GM13977 (cell line): ENCODE results near the gene HTR4.
"Not testable (repeated sequence)": the region's sequence is repeated elsewhere in the genome, so short reads cannot be mapped to it uniquely, and the experiment has no call there.

Source experiments
- DNase-seq: peaks from one replicate; pipeline ENCODE4 v3.0.0; 2012; ENCODE audit warnings: low spot score
- in situ Hi-C: fragments of 300-500 bp; cut with MboI; formaldehyde crosslinking; loops from one replicate; pipeline ENCODE4 v1.12.0; 2022; ENCODE audit warnings: low sequenced_read_pairs, low pct_unique_long_range_greater_than_20kb, mixed read lengths, inconsistent platforms; ENCODE audit not compliant: unreplicated experiment
- TF ChIP-seq, protein P1 (sequence below): IDR thresholded peaks from 2 replicates; pipeline ENCODE4 v1.5.1; 2012; ENCODE audit warnings: mild to moderate bottlenecking, control low read depth; ENCODE audit not compliant: insufficient read depth; ENCODE audit errors: extremely low read depth, missing control alignments

Gene HTR4

GRCh38 chr5:148539851-148540250 lies 114.5 kb downstream of the HTR4 start:
- no peak for DNase-seq
- TF ChIP-seq, protein P1, sequence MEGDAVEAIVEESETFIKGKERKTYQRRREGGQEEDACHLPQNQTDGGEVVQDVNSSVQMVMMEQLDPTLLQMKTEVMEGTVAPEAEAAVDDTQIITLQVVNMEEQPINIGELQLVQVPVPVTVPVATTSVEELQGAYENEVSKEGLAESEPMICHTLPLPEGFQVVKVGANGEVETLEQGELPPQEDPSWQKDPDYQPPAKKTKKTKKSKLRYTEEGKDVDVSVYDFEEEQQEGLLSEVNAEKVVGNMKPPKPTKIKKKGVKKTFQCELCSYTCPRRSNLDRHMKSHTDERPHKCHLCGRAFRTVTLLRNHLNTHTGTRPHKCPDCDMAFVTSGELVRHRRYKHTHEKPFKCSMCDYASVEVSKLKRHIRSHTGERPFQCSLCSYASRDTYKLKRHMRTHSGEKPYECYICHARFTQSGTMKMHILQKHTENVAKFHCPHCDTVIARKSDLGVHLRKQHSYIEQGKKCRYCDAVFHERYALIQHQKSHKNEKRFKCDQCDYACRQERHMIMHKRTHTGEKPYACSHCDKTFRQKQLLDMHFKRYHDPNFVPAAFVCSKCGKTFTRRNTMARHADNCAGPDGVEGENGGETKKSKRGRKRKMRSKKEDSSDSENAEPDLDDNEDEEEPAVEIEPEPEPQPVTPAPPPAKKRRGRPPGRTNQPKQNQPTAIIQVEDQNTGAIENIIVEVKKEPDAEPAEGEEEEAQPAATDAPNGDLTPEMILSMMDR = no peak
- in situ Hi-C loops = no loop called here

DNA sequence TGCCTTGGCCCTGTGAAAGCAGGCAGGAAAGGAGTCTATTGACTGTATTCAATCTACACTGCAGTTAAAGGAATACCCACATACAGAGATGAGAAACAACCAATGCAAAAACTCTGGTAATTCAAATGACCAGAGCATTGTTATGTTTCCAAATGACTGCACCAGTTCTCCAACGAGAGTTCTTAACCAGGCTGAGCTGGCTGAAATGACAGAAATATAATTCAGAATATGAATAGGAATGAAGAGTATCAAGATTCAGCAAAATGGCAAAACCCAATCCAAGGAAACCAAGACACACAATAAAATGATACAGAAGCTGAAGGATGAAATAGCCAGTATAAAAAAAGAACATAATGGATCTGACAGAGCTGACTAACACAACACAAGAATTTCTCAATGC lies 119.1 kb downstream of the HTR4 start:
- DNase-seq = no peak
- TF ChIP-seq, protein P1 = no peak
- in situ Hi-C loops = no loop called here

GRCh38 chr5:148532969-148533670 lies 121.2 kb downstream of the HTR4 start:
- no peak for DNase-seq
- in situ Hi-C loops = no loop called here
- TF ChIP-seq, protein P1 = no peak

DNA sequence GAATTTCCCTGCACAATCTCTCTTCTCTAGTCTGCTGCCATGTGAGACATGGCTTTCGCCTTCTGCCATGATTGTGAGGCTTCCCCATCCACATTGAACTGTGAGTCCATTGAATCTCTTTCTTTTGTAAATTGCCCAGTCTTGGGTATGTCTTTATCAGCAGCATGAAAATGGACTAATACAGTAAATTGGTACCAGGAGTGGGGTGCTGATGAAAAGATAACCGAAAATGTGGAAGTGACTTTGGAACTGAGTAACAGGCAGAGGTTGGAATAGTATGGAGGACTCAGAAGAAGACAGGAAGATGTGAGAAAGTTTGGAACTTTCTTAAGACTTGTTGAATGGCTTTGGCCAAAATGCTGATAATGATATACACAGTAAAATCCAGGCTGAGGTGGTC lies 124.9 kb downstream of the HTR4 start:
- DNase-seq, in situ Hi-C loops: not testable (repeated sequence)

DNA sequence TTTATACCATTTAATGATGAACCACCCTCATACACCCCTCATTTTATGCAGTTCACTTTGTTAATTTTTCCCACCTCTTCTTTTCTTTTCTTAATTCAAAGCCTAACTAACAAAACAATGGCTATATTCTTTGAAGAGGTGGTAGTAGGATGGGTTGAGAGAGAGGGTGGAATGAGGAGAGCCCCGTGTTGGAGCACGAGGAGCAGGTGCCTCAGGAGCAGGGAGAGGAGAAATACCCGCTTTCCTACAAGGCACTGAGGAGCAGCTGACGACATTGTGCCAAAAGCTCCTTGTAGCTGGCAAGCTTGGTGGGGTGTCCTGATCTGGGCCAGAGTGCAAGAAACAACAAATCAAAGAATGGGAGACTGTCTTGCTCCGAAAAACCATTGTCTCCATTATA lies 129.6 kb downstream of the HTR4 start:
- in situ Hi-C loops = no loop called here
- TF ChIP-seq, protein P1 = no peak
- DNase-seq = no peak

- TF ChIP-seq, protein P1 = no peak
- no peak for DNase-seq
- in situ Hi-C loops = no loop called here
Measured at GRCh38 chr5:148523139-148523538, 131.2 kb downstream of the HTR4 start.

- in situ Hi-C loops = no loop called here
Measured at GRCh38 chr5:148515460-148515859, 138.9 kb downstream of the HTR4 start.

More at GRCh38 chr5:148515460-148515859, 138.9 kb downstream of the HTR4 start:
- DNase-seq = no peak
- TF ChIP-seq, protein P1 = no peak
